NCI-H146 treated with DMSO at 0.1 percent for 48 hours (cell line): Measurements from ENCODE around the gene GLE1.
"Not testable (repeated sequence)": the region's sequence is repeated elsewhere in the genome, so short reads cannot be mapped to it uniquely, and the experiment has no call there.

Experiments used
- DNase-seq: peaks from one replicate; lab custom pipeline; 2025; ENCODE audit not compliant: unreplicated experiment; lab: John Stamatoyannopoulos, UW

GLE1 gene

DNA sequence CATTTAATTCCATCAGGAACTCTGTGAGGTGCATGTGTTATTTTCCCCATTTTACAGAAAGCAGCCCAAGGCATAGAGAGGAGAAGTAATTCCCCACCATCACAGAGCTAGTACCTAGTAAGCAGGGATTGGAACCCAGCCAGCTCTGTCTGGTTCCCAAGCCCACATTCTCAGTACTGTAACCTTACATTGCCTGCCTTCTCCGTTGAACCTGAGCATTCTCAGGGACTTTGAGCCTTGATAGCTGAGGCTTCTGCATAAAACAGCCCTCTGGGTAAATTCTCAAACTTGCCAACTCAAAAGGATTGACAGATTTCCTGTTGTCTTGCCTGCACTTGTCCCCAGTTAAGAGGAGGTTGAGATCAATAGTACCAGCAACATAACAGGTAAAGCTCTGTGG lies 9.2 kb upstream of the GLE1 start:
- no peak for DNase-seq

DNA sequence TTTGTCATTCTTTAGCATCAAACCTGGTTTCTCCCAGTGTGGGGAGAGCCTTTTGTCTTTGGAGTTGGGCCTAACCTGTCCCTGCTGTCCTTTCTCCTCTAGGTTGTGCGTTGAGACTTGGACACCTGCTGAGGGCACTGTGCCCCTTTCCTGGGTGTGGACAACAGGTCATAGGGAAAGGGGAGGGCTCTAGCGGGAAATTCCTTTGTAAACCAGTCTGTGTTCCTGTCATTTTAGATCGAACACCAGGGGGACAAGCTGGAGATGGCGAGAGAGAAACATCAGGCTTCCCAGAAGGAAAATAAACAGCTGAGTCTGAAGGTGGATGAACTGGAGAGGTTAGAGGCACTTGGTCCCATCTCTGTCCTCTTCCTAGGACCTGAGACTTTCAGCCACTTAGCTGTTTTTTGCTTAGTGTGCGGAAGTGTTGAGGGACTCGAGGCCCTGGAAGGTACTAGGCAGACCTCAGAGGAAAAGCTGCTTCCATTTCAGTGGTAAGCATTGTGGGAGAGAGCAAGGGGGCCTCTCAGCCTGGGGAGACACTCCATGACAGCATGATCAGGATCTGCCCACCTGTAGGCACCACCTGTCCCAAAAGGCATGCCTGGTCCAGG lies 8.6 kb upstream of the GLE1 start:
- no peak for DNase-seq

DNA sequence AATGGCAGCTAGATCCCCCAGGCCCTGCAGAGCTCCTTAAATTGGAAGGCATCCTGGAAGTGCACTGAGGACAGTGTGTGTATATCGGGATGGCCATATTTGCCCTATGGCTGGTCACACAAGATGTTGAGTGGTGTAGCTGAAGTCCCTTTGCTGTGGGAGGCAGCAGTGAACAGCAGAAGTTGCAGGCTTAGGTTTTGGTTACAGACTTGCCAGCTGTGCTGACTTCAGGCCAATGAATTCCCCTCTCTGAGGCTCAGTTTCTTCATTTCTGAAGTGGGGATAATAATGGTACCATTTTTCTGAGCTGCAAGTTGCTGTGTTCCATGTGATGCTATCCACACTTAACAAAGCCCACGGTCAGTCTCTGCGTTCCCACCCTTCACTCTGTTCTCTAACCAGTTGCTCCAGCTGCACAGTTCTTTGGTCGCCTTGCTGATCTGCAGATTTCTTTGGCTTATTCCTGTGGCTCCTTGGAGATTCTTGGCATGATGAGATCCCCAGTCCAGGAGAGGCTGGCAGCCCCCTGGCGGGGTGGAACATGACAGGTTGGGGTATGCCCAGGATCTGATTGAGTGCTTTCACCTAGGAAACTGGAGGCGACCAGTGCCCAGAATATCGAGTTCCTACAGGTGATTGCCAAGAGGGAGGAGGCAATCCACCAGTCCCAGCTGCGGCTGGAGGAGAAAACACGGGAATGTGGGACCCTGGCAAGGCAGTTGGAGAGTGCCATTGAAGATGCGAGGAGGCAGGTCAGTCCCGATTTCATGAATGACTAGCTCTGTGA lies 6.5 kb upstream of the GLE1 start:
- DNase-seq: no peak

- DNase-seq: no peak
Measured at GRCh38 chr9:128498911-128499310, 5.6 kb upstream of the GLE1 start.

GRCh38 chr9:128499920-128500319 lies 4.6 kb upstream of the GLE1 start:
- no peak for DNase-seq

GRCh38 chr9:128503415-128503825 lies 1.1 kb upstream of the GLE1 start:
- not testable (repeated sequence) for DNase-seq

DNA sequence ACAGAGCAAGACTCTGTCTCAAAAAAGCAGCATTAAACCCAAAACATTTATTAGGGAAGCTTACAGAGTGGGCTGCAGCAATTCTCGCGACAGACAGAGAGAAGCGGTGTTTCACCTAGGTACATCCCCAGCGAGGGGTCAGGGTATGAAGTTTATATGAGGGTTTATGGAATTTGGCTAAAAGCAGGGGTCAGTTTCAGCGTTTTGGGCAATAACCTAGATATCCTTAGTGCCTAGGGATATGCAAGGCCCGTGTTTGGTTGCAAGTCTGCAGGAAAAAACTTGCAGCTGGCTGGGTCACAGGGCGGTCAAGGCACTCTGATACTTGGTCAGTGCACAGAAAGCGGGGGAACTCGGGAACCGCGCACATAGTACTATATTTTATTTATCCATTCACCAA lies 649 bp upstream of the GLE1 start:
- no peak for DNase-seq

DNA sequence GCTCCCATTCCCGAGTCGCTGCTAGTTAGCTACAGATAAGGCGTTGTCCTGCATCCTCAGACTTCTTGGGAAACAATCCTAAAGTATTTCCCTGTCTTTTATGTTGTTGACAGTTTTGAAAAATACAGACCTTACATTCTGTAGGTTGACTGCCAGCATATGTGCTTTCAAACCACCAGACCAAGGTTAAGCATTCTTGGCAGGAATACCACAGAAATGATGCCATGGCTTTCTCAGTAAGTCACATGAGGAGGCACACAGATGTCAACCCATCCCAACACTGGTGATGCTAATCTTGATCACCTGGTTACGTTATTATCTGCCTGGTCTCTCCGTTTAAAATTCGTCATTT lies 871 bp downstream of the GLE1 start:
- DNase-seq: no peak

DNA sequence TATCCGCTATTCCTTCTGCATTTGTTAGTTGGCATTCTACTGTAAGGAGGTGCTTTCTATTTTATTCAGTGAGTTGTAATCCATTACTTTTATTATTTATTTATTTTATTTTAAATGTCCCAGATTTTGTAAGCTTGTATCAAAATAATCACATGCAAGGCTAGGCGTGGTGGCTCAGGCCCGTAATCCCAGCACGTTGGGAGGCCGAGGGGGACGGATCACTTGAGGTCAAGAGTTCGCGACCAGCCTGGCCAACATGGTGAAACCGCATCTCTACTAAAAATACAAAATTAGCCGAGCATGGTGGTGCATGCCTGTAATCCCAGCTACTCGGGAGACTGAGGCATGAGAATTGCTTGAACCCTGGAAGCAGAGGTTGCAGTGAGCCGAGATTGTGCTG lies 1.4 kb downstream of the GLE1 start:
- not testable (repeated sequence) for DNase-seq

- DNase-seq: no peak
Measured at GRCh38 chr9:128512820-128513219, 8.3 kb downstream of the GLE1 start.

DNA sequence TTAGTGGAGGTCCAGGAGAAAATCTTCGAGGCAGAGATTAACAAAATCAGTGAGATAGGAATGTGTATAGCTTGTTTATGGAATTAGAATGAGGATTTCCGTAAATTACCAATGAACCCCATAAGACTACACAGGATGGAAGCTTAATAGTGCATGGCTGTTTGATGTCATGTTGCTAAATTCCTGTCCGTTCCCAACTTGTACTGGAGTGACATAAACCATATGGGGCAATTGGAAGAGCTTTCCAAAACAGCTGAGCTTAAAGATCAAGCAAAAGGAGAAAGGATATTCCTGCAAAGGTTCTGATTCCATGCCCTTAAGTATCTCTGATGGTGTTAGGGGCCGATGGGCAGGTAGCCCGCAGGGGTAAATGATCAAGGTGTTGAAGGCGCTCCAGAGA lies 17.4 kb downstream of the GLE1 start:
- DNase-seq: no peak

GRCh38 chr9:128523199-128523925 lies 18.8 kb downstream of the GLE1 start:
- no peak for DNase-seq

DNA sequence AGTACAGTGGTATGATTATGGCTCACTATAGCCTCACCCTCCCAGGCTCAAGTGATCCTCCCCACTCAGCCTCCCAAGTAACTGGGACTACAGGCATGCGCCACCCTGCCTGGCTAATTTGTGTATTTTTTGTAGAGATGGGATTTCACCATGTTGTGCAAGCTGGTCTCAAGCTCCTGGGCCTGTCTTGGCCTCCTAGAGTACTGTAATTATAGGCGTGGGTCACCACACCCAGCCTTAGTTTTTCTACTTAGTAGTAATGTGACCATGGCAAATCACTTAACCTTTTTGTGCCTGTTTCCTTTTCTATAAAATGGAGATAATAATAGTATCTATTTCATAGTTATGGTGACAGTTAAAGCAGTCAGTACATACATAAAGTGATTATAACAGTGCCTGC lies 22.2 kb downstream of the GLE1 start:
- DNase-seq: no peak

DNA sequence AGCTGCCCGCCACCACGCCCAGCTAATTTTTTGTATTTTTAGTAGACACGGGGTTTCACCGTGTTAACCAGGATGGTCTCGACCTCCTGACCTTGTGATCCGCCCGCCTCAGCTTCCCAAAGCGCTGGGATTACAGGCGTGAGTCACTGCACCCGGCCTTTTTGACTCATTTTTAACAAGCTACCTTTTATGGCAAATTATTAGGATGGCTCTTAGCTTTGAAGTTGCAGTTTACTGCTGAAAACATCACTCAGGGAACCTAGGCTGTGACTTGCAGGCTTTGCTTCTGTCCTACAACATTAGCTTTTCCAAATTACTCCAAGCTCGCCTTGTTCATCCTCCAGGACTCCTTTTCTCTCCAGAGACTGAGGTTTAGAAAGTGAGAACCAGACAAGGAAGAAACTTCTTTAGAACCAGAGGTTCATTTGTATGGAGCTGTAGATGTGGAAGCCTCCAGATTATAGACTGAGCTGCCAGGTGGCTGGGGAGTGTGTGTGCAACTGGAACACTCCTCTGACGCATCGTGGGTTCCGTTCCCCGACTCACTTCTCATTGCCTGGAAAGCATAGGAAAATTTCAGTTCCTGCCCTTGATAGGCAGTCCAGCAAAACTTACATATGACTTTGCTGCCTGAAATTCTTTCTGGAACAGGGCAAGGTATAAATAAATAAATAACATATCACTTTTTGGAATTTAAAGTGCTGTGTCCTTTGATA lies 24.1 kb downstream of the GLE1 start:
- DNase-seq: no peak

- DNase-seq: no peak
Measured at GRCh38 chr9:128529191-128529590, 24.7 kb downstream of the GLE1 start.

GRCh38 chr9:128532581-128532980 lies 28.1 kb downstream of the GLE1 start:
- DNase-seq: no peak

DNA sequence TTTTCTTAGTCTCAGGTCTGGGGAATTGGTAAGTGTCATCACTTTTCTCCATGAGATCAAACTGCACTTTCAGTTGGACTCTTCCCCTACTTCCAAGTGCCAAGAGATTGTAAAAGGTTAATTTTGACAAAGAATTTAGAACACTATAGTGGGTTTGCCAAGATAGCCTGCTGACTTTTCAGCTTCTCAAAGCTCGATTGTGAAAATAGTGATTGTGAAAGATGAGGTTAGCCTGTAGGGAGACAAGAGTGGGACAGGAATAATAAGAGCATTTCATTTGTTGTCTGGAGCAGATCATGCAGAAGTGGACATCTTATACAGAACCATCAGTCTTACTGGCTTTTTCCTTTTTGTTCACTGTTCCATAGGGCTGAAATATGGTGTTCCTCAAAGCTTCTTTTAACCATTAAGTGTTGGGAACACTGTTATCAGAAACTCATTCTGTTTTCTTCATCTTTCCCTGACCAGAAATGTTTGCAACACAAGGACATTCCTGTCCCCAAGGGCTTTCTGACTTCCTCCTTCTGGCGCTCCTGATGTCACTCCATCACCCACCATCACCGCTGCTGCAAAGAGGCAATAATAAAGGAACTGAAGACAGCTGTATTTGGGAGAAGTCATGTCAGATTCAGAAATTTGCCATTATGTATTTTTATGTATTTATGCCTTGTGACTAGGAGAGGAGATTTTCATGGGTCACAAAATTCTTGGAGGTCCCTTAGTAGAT lies 36.3 kb downstream of the GLE1 start:
- DNase-seq: no peak

GRCh38 chr9:128546504-128546903 lies 42.0 kb downstream of the GLE1 start:
- no peak for DNase-seq

DNA sequence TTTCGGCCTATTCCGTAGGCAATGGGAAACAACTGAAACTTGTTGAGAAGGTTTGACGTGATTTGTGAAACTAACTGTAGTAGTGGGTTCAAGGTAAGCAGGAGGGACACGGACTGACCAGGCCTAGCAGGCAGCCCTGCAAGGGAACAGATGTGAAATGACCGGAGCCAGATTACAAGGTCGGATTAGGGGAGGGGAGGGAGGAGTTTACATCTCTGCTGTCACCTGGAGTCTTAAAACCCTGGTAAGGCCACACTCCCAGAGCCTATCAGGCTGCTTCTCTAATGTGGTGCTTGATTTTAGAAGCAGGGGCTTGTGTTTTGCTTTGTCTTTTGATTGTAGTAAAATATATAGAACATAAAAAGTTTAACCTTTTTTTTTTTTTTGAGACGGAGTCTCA lies 44.4 kb downstream of the GLE1 start:
- DNase-seq: no peak

GRCh38 chr9:128550226-128550625 lies 45.7 kb downstream of the GLE1 start:
- DNase-seq: no peak
